GM12878 (cell line): Measurements from ENCODE around the gene PPP1R12A. TPM values are rescaled to one million over a fixed set of nuclear protein-coding genes. Genes with fewer than 3 reads are reported as not detected.
"Not testable (repeated sequence)": the region's sequence is repeated elsewhere in the genome, so short reads cannot be mapped to it uniquely, and the experiment has no call there.

ENCODE experiments used
- ATAC-seq: fragments of 200-7000 bp; cut with Tn5 transposase; 3 replicates; pipeline ENCODE4 v1.9.1; 2020; ENCODE audit warnings: mild to moderate bottlenecking, moderate library complexity
- BruUV-seq: library from RNA; stranded (reverse); fragments of 400-500 nt; replicated peaks from 2 replicates; lab custom pipeline; 2021; lab: Mats Ljungman, UMichigan
- CTCF ChIA-PET: fragments of 300-600 bp; sonication (Branson Sonifier 250); formaldehyde crosslinking; extraction: SDS; loops from one replicate; lab custom pipeline; 2021; ENCODE audit warnings: inconsistent platforms; lab: Yijun Ruan, JAX
- POLR2A ChIA-PET: fragments of 350-600 bp; formaldehyde crosslinking; extraction: SDS; loops from one replicate; lab custom pipeline; 2021; ENCODE audit warnings: inconsistent platforms; lab: Charles Lee
- RAD21 ChIA-PET: fragments of 300-600 bp; sonication (Branson Sonifier 250); formaldehyde crosslinking; loops from one replicate; lab custom pipeline; 2023; ENCODE audit warnings: antibody characterized with exemption; ENCODE audit not compliant: unreplicated experiment; lab: Charles Lee
- SMC1A ChIA-PET: fragments of 300-600 bp; sonication (Branson Sonifier 250); formaldehyde crosslinking; loops from one replicate; lab custom pipeline; 2023; ENCODE audit not compliant: unreplicated experiment, uncharacterized antibody; lab: Charles Lee
- DNase-seq: peaks from one replicate; pipeline ENCODE4 v3.0.0-alpha.2; 2011; ENCODE audit warnings: low read depth, low spot score
- FAIRE-seq: peaks from 3 replicates; lab custom pipeline; 2011; peaks lifted over from hg19 to GRCh38; lab: Jason Lieb, UNC
- H2AFZ ChIP-seq: 2 replicates; pipeline ENCODE4 v1.6.0; 2011; ENCODE audit warnings: low read depth, low read length, control low read depth; ENCODE audit not compliant: control insufficient read depth
- H3K27ac ChIP-seq: 2 replicates; pipeline ENCODE4 v1.5.1; 2011; ENCODE audit warnings: control low read depth; ENCODE audit not compliant: control insufficient read depth, insufficient read depth
- H3K27me3 ChIP-seq, 2 experiments: replicated peaks in 1 of 2; 2 replicates each; pipeline versions ENCODE4 v1.6.0 to v1.6.1; 2011; ENCODE audit warnings: low read length in 1 of 2; ENCODE audit not compliant: control insufficient read depth in 2 of 2, insufficient read depth in 2 of 2
- H3K36me3 ChIP-seq, 2 experiments: 2 replicates each; pipeline ENCODE4 v1.5.1; 2011; ENCODE audit warnings: low read length in 1 of 2; ENCODE audit not compliant: control insufficient read depth in 2 of 2, insufficient read depth in 2 of 2
- H3K4me1 ChIP-seq: 2 replicates; pipeline ENCODE4 v1.6.1; 2011; ENCODE audit warnings: mild to moderate bottlenecking, low read length, moderate library complexity, mixed read lengths; ENCODE audit not compliant: control insufficient read depth, insufficient read depth
- H3K4me2 ChIP-seq: 2 replicates; pipeline ENCODE4 v1.6.0; 2011; ENCODE audit warnings: control low read depth; ENCODE audit not compliant: control insufficient read depth, insufficient read depth
- H3K4me3 ChIP-seq: fragments of 200-600 bp; sonication (generic); 2 replicates; pipeline ENCODE4 v1.5.1; 2016
- H3K79me2 ChIP-seq: 2 replicates; pipeline ENCODE4 v1.6.0; 2011; ENCODE audit warnings: low read length; ENCODE audit not compliant: control insufficient read depth, insufficient read depth
- H3K9ac ChIP-seq: 2 replicates; pipeline ENCODE4 v1.8.0; 2011; ENCODE audit warnings: low read length, control low read depth, mixed read lengths; ENCODE audit not compliant: control insufficient read depth, insufficient read depth
- H3K9me3 ChIP-seq: replicated peaks from 3 replicates; pipeline ENCODE4 v1.5.1; 2011; ENCODE audit warnings: mild to moderate bottlenecking, low read length; ENCODE audit not compliant: control insufficient read depth, insufficient read depth
- H4K20me1 ChIP-seq: 2 replicates; pipeline ENCODE4 v1.6.0; 2011; ENCODE audit not compliant: control insufficient read depth, insufficient read depth
- ATF7 ChIP-seq: fragments of 450-650 bp; IDR thresholded peaks from 2 replicates; pipeline ENCODE4 v1.6.1; 2016; ENCODE audit warnings: low read depth, mild to moderate bottlenecking
- CHD1 ChIP-seq: IDR thresholded peaks from 2 replicates; pipeline ENCODE4 v1.6.1; 2012; ENCODE audit warnings: low read depth, low read length, improper control_type of control experiment
- CHD2 ChIP-seq: IDR thresholded peaks from 2 replicates; pipeline ENCODE4 v1.6.1; 2011; ENCODE audit warnings: low read depth, low read length, improper control_type of control experiment, borderline replicate concordance
- NR2C1 ChIP-seq: fragments of 450-650 bp; IDR thresholded peaks from 2 replicates; pipeline ENCODE4 v1.6.1; 2017; ENCODE audit warnings: antibody characterized with exemption, mild to moderate bottlenecking, moderate library complexity
- POLR2A ChIP-seq: IDR thresholded peaks from 2 replicates; pipeline ENCODE4 v1.6.1; 2011; ENCODE audit warnings: low read depth, mild to moderate bottlenecking, low read length
- RB1 ChIP-seq: fragments of 450-650 bp; formaldehyde crosslinking; IDR thresholded peaks from 2 replicates; pipeline ENCODE4 v1.6.1; 2017; ENCODE audit warnings: mild to moderate bottlenecking, borderline replicate concordance
- RFX5 ChIP-seq: IDR thresholded peaks from 2 replicates; pipeline ENCODE4 v1.6.1; 2011; ENCODE audit warnings: low read depth, low read length, improper control_type of control experiment
- SIN3A ChIP-seq: IDR thresholded peaks from 2 replicates; pipeline ENCODE4 v1.6.1; 2012; ENCODE audit warnings: low read depth, low read length, improper control_type of control experiment
- ZNF384 ChIP-seq: IDR thresholded peaks from 2 replicates; pipeline ENCODE4 v1.6.1; 2012; ENCODE audit warnings: low read depth, mild to moderate bottlenecking, low read length, improper control_type of control experiment, borderline replicate concordance
- ZZZ3 ChIP-seq: IDR thresholded peaks from 2 replicates; pipeline ENCODE4 v1.6.1; 2011; ENCODE audit warnings: low read depth; ENCODE audit not compliant: control insufficient read depth, insufficient read length
- WGBS: methylation state at CpG from one replicate; pipeline ENCODE4 v1.1.6; 2016; ENCODE audit warnings: low lambda C conversion rate; ENCODE audit not compliant: insufficient replicate concordance, insufficient coverage; ENCODE audit errors: missing lambda C conversion rate; 5-methylcytosine and 5-hydroxymethylcytosine counted together
- in situ Hi-C: fragments of 300-500 bp; cut with MboI; formaldehyde crosslinking; loops from 9 replicates; pipeline ENCODE4 v1.14.3; 2018; ENCODE audit warnings: mixed read lengths
- intact Hi-C: fragments of 100-400 bp; cut with micrococcal nuclease; formaldehyde crosslinking; loops from one replicate; pipeline ENCODE4 v1.14.2; 2022; ENCODE audit not compliant: unreplicated experiment
- polyA plus RNA-seq, 11 experiments: library from polyadenylated mRNA; depleted of rRNA in 4 of 11; unstranded in 6 of 11; stranded (reverse) in 5 of 11; fragments of >200 nt; fragmentation: Nextera tagmentation in 4 of 11; fragmentation: Illumina TruSeq in 1 of 11; extraction: Ambion mirVana in 4 of 11; extraction: Trizol in 1 of 11; gene quantifications; 1 replicate in 1 of 11; 2 replicates in 10 of 11; pipeline versions ENCODE4 v1.2.1 to v1.2.3, GENCODE V29; 2011 to 2016; ENCODE audit warnings: inconsistent platforms in 2 of 11, missing spikeins in 2 of 11, low read depth in 1 of 11
- total RNA-seq, 4 experiments: library from RNA; depleted of rRNA in 3 of 4; stranded (reverse); fragments of >200 nt in 3 of 4; fragmentation: Illumina TruSeq in 1 of 4; extraction: Trizol in 1 of 4; gene quantifications; 2 replicates each; pipeline versions ENCODE4 v1.2.1 to v1.2.3, GENCODE V29; 2013 to 2021
- TF ChIP-seq, protein P1 (sequence below): IDR thresholded peaks from 2 replicates; pipeline ENCODE4 v1.6.1; 2012; ENCODE audit warnings: low read depth, low read length, improper control_type of control experiment
- TF ChIP-seq, protein P2 (sequence below): fragments of 450-650 bp; IDR thresholded peaks from 2 replicates; pipeline ENCODE4 v1.6.1; 2018; ENCODE audit warnings: borderline replicate concordance, mild to moderate bottlenecking; ENCODE audit not compliant: partially characterized antibody

PPP1R12A gene
- total and polyA plus RNA-seq, 10 of the 15 experiments (the other 5 are each of a cell fraction or from before 2014, with no cell fraction given), result 22.8 to 134 (median 51.4) TPM

DNA sequence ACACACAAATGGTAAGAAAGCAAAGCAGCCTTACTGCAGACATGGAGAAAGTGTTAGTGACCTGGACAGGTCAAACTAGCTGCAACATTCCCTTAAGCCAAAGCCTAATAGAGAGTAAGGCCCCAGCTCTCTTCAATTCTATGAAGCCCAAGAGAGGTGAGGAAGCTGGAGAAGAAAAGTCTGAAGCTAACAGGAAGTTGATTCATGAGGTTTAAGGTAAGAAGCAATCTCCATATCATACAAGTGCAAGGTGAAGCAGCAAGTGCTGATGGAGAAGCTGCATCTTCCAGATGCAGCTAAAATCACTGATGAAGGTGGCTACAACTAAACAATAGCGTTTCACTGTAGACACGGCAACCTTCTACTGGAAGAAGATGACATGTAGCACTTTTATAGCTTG lies 53.5 kb downstream of the PPP1R12A start:
- no peaks in the 10 kb centered on the region; the same call in 1 of the 3 replicates for H3K9me3 ChIP-seq
- no peak overlapping the region for H3K9ac ChIP-seq
- no peaks in the 10 kb centered on the region for H3K27me3 ChIP-seq
- no peak overlapping the region for H3K4me3 ChIP-seq
- SMC1A ChIA-PET, result interaction anchor here (0.6 to 2.0 kb wide), 5 partner anchors 11 to 58 kb away, joined by 3 to 5 read pairs (median 3); no protein-coding TSS in a partner anchor
- POLR2A ChIA-PET, result no interaction called here
- no peak for DNase-seq
- no peak for FAIRE-seq
- H2AFZ ChIP-seq, result no peak overlapping the region
- intact Hi-C loops, result no loop called here
- WGBS, result 100% methylated on average over 2 of the region's 2 CpGs
- no peaks in the 10 kb centered on the region; a peak in 2 of 4 replicates for H3K36me3 ChIP-seq
- in situ Hi-C loops, result no loop called here
- H3K4me1 ChIP-seq, result no peaks in the 10 kb centered on the region
- CTCF ChIA-PET, result interaction anchor here (0.6 to 1.6 kb wide), 3 partner anchors 15 to 222 kb away, joined by 3 to 5 read pairs (median 3); no protein-coding TSS in a partner anchor
- no peaks in the 10 kb centered on the region for H4K20me1 ChIP-seq
- RAD21 ChIA-PET, result no interaction called here
- no TSS peak for BruUV-seq
- H3K27ac ChIP-seq, result no peak overlapping the region
- H3K4me2 ChIP-seq, result no peak overlapping the region
- no peak for ATAC-seq
- TF ChIP-seq POLR2A, result no peak
- TF ChIP-seq, protein P1, sequence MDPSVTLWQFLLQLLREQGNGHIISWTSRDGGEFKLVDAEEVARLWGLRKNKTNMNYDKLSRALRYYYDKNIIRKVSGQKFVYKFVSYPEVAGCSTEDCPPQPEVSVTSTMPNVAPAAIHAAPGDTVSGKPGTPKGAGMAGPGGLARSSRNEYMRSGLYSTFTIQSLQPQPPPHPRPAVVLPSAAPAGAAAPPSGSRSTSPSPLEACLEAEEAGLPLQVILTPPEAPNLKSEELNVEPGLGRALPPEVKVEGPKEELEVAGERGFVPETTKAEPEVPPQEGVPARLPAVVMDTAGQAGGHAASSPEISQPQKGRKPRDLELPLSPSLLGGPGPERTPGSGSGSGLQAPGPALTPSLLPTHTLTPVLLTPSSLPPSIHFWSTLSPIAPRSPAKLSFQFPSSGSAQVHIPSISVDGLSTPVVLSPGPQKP, result no peak
- TF ChIP-seq, protein P2, sequence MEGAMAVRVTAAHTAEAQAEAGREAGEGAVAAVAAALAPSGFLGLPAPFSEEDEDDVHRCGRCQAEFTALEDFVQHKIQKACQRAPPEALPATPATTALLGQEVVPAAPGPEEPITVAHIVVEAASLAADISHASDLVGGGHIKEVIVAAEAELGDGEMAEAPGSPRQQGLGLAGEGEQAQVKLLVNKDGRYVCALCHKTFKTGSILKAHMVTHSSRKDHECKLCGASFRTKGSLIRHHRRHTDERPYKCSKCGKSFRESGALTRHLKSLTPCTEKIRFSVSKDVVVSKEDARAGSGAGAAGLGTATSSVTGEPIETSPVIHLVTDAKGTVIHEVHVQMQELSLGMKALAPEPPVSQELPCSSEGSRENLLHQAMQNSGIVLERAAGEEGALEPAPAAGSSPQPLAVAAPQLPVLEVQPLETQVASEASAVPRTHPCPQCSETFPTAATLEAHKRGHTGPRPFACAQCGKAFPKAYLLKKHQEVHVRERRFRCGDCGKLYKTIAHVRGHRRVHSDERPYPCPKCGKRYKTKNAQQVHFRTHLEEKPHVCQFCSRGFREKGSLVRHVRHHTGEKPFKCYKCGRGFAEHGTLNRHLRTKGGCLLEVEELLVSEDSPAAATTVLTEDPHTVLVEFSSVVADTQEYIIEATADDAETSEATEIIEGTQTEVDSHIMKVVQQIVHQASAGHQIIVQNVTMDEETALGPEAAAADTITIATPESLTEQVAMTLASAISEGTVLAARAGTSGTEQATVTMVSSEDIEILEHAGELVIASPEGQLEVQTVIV, result no peak
- TF ChIP-seq CHD1, result no peak
- TF ChIP-seq RB1, result no peak
- TF ChIP-seq ATF7, result no peak
- TF ChIP-seq ZNF384, result no peak
- TF ChIP-seq SIN3A, result no peak
- no peak for TF ChIP-seq NR2C1
- TF ChIP-seq RFX5, result no peak
- TF ChIP-seq ZZZ3, result no peak
- TF ChIP-seq CHD2, result no peak
- peaks cover 53% of the 10 kb centered on the region for H3K79me2 ChIP-seq

DNA sequence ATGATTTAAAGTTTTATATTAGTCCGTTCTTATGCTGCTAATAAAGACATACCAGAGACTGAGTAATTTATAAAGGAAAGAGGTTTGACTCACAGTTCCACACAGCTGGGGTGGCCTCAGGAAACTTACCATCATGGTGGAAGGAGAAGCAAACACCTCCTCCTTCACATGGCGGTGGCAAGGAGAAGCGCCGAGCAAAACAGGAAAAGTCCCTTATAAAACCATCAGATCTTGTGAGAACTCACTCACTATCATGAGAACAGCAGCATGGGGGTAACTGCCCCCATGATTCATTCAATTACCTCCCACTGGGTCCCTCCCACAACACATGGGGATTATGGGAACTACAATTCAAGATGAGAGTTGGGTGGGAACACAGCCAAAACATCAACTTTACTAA lies 56.4 kb downstream of the PPP1R12A start:
- FAIRE-seq, H2AFZ ChIP-seq, H3K4me1 ChIP-seq, H3K36me3 ChIP-seq, H3K27me3 ChIP-seq, H3K4me2 ChIP-seq, H3K9ac ChIP-seq, ATAC-seq, H4K20me1 ChIP-seq, H3K9me3 ChIP-seq, intact Hi-C loops, RAD21 ChIA-PET, H3K4me3 ChIP-seq, H3K27ac ChIP-seq, SMC1A ChIA-PET, in situ Hi-C loops, BruUV-seq, CTCF ChIA-PET, POLR2A ChIA-PET, DNase-seq: not testable (repeated sequence)
- 100% methylated on average over 4 of the region's 4 CpGs for WGBS
- H3K79me2 ChIP-seq, result peaks cover 38% of the 10 kb centered on the region
